Inflammatory macrophage (primary cell): ENCODE measurements around the gene VPS33B.
"Not testable (repeated sequence)": the region's sequence is repeated elsewhere in the genome, so short reads cannot be mapped to it uniquely, and the experiment has no call there.

Source experiments
- DNase-seq, 2 donors: peaks; one replicate each; pipeline ENCODE4 v3.0.0-alpha.2; 2020 to 2022

The VPS33B gene

DNA sequence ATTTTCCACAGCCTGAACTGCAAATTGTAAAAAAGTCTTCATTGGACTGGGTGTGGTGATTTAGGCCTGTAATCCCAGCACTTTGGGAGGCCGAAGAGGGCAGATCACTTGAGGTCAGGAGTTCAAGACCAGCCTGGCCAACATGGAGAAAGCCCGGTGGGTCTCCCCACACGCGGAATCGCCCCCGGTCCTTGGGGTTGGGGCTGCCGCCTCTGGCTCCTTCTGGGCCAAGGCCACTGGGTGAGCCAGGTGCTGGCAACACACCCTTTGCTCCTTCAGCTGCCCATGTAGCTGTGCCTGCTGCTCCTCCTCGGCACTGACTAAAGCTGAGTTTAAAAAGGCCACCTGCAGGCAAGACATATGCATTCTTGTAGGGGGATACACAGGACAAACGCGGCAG is 9.4 kb upstream of the VPS33B start:
- no peak for DNase-seq

DNA sequence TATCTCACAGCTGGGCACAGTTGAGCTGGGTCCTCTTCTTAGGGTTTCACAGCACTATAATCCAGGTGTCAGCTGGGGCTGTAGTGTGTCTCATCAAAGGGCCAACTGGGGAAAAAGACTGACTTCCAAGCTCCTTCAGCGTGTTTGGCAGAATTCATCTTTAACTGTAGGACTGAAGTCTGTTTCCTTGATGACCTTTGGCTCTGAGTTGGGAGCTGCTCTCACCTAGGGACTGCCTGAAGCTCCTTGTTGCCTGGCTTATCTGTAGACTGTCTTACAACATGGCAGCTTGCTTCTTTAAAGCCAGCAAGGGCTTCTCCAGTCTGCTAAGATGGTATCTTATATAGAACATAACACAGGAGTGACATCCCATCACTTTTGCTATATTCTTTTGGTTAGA is 5.3 kb upstream of the VPS33B start:
- no peak for DNase-seq

DNA sequence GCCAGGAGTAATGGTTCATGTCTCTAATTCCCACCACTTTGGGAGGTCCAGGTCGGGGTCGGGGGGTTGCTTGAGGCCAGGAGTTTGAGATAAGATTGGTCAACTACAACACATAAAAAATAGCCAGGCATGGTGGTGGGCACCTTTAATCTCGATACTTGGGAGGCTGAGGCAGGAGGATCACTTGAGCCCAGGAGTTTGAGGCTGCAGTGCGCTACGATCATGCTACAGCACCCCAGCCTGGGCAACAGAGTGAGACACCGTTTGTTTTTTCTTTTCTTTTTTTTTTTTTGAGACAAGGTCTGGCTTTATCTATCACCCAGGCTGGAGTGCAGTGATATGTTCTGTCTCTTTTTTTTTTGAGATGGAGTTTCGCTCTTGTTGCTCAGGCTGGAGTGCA is 1.3 kb upstream of the VPS33B start:
- no peak for DNase-seq

DNA sequence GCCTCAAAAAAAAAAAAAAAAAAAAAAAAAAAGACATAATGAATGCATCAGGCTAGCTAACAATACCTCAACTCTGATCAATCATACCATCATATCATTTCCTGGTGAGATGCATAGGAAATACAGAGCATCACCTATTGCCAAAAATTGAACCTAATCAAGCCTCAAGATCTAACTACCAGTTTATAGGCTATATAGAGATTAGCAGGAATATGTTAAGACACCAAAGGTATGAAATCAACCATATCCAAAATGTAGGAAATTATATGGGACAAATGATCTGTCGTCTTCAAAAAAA is 387 bp upstream of the VPS33B start:
- DNase-seq = no peak

DNA sequence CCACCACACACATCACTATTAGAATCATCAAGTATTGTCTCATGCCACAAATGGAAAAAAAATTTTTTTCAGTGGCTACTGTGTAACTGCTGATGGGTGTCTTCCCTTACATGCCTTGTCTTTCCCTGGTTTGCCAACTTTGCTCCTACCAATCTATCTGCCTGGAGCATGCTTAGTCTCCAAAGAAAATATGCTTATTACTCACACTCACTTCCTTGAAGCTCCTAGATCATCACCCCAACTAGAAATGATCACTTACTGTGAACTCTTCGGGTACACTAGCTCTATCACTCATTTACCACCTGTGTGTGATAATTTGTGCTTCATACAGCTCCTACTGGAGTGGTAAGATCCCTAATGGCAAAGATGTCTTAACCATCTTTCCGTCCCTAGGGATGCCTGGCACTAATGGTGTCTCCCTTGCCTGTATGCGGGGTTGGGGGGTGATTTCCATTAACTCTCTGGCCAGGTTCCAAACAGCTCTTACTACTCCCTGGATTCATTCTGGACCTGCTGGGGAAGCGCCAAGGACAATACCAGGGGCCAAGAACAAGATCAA is 799 bp downstream of the VPS33B start:
- DNase-seq = no peak

DNA sequence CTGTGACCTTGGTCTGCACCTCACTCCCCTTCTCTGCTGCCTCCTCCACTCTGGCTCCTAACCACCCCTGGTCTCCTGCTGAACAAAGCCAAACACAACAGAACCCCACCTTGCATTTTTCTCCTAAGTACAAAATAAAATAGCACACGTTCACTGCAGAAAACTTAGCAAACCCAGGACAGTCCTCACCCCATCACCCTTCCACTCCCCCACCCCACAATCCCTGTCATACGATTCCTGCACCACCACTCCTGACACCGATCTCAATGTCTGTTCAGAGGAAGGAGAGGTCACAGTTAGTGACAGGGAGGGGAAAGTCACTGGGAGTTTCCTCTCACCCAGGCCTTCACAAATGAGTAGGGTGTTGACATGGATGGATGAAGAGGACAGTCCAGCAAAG is 4.2 kb downstream of the VPS33B start:
- DNase-seq = no peak

DNA sequence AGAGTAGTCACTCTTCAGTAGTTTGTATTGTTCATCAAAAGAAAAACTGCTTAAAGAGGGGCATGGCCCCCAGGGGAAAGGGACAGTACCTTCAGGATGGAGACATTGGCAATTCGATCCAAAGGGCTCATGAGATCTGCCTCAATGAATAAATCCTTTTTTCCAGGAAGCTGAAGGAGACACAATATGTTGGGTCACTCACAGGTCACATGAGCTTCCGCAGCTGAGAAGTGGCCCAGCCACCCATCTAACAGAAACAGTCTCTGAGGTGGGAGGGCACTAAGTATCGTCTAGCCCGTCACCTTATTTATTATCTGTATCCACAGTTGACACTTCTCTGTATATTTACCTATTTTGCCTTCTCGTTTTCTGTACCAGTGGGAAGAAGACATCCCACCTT is 4.7 kb downstream of the VPS33B start:
- DNase-seq = no peak

DNA sequence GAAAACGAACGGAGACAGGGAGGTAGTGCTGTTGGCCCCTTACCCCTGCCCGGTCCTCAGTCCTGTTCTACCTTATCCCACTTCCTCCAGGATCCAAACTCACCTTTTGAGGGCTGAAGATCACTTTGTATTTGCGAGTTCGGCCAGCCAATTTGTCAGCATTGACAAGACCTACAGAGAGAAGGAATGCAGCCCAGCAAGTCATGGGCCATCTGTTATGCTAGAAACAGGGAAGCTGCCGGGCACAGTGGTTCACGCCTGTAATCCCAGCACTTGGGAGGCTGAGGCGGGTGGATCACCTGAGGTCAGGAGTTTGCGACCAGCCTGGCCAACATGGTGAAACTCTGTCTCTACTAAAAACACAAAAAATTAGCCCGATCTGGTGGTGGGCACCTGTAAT is 8.7 kb downstream of the VPS33B start:
- DNase-seq = not testable (repeated sequence)

DNA sequence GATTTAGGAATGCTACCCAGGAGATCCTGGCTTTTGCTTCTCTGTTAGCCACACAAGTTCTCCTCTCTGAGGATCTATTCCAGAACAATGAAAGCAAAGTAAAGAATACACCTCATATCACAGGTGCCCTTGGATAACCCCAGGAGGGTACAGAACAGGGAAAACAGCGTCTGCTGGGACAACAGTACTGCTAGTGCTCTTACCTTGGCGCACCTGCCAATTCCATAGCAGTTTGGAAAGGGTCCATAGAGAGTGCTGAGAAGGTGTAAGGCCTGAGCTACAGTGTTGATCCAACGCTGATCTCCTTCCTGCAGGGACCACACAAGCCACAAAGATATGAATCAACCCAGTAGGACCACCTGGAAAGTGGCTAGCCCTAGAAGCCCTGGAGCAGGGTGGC is 15.1 kb downstream of the VPS33B start:
- no peak for DNase-seq

DNA sequence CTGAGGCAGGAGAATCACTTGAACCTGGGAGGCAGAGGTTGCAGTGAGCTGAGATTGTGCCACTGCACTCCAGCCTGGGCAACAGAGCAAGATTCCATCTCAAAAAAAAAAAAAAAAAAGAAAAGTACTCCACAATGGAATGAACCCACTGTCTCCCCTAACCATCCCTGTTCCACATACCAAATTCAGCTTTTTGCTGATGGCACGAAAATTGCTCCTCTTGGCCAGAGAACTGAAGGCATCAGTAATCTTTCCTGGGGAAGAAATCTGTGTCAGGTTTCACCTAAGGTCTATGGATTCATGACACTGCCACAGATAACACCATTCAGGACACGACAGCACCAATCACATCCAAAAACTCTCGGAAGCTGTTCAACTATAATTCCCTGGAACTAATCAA is 21.2 kb downstream of the VPS33B start:
- DNase-seq = no peak

DNA sequence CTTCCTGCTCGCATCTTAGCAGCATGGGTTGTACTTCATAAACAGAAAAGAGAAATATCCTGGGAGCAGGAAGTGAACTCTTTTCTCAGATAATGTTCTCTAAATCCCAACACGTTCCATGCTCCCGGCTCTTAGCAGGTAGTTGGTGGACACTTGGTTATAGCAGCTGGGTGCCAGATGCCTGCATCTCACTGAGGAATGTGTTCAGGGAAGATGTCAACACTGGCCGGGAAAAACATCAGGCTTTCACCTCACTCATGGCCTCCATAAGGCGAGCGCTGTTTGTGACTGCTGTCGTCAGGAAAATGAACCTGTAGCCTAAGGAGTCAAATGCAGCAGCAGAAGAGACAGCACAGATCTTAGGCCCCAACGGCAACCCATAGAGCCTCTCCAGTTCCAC is 23.7 kb downstream of the VPS33B start:
- DNase-seq = no peak

DNA sequence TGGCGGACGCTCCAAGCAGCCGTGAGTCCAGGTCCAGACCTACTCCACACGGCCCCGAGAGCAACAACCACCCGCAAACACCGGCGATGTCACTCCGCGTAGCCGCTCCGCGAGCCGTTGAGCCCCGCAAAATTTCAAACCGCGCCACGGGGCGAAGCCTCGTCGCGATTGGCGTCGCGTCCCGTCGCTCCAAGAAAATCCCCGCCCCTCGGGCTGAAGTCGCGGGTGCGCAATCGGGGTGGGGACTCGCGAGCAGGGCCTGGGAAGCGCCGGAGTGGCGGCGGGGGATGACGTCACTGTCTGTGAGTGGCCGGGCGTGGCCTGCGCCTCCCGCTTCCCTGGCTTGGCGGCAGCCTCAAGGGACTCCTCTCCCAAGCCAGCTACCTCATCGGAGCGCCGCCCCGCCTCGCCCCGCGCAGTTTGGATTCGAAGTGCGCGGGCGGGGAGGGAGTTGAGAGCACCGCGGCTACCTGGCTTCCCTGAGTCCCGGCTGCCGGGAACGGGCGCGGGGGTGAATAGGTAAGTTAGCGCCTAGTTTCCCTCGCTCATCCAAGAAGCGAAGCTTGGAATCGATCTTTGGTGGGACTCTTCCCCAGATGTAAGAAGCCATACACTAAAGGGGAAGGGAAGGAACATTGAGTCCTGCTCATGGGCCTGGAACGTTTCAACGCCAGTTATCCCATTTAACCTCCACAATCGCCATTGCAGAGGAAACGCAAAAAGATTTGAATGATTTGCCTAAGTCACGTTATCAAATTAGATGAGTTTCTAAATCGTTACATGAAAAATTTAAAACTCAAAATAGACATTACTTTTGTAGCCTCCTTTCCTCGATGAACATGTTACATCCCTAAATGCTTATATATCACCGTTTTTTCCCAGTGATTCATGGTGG is 27.7 kb downstream of the VPS33B start, which contains the start of gene PRC1:
Gene PRC1, minus strand, starts transcription at position 119 of the 895 bp plus-strand sequence. Its CDS starts 118 bp downstream, at position 1.
- peak; percentile 98 to 99 for DNase-seq

DNA sequence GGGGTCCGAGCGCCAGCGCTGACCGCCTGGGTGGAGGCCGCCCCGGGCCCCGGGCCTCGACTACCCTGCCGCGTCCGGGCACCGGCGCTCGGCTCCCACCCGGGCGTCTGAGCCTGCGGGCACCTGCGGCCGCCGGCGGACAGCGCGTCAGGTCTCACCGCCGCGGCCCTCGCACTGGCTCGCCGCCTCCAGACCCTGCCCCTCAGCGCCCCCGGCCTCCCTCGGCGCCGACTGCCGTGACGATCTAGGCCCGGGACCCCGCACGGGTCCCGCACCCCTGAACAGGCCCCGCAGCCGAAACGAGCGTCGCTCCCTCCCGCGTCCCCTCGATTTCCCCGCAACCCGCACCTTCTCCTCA is 28.4 kb downstream of the VPS33B start:
- no peak for DNase-seq

DNA sequence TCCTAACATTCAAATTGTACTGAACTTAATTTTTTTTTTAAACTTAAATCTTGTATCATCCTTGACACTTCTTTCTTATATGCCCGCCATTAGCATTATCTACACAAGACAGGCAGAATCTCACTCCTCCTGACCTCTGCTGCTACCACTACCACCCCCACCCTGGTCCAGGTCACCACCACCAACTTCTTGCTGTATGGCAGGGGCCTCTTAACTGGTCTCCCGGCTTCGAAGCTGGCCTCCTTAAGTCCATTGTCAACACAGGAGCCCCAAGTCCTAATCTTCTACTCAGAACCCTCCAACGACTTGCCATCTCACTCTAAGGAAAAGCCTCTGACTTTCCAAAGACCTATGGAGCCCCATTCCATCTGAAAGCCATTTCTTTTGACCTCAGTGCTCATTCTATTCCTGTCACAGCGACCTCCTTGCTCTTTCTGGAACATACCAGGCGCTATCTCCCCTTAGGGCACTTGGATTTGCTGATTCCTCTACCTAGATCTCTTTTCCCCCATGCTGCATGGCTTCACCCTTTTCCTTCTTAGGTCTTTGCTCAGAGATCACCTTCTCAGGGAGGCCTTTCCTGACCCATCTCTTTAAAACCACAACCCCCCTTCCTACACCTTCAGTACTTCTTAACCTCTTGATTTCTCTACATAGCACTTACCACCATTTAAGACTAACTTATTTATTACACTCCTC is 30.7 kb downstream of the VPS33B start:
- DNase-seq = no peak

DNA sequence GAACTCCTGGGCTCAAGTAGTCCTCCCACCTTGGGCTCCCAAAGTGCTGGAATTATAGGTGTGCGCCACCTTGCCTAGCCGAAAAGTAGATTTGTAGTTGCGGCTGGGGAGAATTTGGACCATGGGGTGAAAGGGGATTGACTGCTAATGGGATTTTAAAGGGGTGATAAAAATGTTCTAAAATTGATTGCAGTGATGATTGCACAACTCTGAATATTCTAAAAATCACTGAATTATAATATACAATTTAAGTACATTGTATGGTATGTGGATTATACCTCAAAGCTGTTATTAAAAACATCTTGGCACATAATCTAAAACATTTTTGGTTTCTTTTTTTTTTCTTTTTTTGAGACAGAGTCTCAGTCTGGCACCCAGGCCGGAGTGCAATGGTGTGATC is 31.9 kb downstream of the VPS33B start:
- DNase-seq = no peak

DNA sequence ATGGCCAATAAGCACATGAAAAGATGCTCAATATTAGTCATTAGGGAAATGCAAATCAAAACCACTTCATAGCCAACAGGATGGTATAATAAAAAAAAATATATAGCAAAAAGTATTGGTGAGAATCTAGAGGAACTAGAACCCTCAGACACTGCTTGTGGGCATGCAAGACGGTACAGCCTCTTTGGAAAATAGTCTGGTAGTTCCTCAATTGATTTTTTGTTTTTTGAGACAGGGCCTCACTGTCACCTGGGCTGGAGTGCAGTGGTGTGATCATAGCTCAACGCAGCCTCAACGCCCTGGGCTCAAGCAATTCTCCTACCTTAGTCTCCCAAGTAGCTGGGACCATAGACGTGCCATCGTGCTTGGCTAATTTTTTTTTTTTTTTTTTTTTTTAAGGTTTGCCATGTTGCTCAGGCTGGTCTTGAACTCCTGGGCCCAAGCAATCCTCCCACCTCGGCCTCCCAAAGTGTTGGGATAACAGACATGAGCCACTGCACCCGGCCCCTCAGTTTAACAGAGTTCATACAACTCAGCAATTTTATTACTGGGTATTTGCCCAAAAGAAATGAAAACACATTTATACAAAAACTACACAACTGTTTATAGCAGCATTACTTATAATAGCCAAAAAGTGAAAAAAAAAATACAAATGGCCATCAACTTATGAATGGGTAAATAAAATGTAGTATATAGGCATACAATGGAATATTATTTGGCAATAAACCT is 33.2 kb downstream of the VPS33B start:
- DNase-seq = peak in 1 of 2 donors; percentile 9

DNA sequence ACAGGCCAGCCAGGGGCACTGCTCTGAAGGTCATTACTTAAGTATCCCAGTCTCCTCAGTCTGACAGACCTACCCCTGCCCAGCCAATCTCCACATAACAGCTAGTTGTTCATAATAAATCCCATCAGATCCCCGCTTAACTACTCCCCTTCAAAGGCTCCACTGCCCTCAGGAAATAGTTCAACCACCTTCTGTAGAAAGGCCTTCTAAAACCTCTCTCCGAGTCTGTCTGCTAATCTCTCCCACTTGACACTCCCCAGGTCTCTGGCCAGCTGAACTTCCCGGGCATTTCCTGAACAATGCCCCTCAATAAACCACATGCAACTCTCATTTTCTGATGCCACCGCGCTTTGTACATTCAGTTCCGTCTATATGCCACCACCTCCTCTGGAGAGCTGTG is 34.1 kb downstream of the VPS33B start:
- DNase-seq = no peak

DNA sequence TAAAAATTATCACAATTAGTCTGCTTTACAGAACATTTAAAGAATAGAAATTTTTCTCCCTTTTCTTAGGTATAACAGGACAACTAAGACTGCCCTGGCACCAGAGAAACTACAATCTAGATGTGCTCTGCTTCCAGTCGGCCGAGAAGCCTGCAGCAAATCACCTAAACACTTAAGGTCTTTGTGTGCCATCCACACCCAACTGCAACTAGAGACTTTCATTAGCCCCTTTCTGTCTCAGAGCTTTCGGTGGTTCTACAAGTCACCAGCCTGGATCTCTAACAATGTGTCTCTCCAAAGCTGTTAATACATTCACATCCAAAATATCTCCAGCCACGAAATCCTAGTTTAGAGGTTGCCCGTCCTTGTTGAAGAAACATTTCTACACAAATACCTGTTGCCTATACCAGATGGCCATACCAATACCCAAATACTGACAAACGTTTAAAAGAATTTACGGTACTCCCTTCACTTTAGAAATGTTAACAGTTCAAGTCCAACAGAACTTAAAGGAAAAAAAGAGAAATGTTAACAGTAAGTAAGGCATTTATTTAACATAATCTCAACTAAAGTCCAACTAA is 34.7 kb downstream of the VPS33B start:
- no peak for DNase-seq

DNA sequence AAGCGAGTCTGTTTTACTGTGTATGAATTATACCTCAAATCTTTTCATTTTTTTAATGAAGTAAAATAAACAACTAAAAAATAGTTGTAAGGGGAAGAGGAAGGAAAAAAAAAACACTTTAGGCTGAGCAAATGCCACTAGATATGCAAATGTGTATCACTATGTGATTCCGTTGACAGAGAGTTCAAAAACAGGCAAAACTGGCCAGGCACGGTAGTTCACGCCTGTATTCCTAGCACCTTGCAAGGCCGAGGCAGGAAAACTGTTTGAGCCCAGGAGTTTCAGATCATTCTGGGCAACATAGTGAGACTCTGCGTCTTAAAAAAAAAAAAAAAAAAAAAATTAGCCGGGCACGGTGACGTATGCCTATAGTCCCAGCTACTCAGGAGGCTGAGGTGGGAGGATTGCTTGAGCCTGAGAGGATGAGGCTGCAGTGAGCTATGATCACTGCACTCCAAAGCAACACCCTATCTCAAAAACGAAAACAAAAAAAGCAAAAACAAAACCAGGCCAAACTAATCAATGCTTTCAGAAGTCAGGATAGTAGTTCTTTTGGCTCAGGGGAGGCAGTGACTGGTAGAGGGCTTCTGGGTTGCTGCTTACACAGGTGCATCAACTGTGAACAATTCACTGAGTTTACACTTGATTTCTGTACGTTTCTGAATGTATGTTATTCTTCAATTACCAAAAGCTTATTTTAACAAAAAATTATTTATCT is 35.4 kb downstream of the VPS33B start:
- DNase-seq = no peak

DNA sequence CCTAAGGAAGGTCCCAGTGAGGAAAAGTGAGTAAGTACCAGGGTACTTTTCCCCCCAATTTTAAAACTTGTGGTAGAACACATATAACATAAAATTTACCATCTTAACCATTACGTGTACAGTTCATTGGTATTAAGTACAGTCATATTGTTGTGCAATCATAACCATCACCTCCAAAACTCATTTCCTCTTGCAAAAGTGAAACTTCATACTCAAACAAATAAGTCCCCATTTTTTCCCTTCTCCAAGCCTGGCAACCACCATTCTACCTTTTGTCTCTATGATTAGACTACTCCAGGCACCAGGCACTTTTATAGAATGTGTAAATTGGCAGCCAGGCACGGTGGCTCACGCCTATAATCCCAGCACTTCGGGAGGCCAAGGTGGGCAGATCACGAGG is 40.3 kb downstream of the VPS33B start:
- peak; percentile 10 to 43 for DNase-seq

DNA sequence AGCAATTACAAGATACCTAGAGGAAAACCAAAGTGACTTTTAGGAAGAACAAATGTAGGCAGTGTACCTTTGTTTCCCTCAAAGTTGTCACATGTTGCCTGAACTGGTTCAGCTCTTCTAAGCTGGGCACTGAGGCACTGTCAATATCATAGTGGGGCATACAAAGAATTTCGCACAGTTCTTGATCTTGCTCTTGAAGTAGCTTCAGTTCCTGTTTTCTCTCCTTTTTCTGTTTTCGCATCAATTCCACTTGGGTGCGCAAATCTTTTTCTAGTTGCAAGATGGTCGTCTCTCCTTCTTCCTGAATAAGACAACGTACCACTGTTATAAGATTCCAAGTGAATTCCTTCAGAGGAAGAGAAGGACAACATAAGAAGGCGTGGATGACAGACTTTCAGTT is 40.7 kb downstream of the VPS33B start:
- DNase-seq = no peak

DNA sequence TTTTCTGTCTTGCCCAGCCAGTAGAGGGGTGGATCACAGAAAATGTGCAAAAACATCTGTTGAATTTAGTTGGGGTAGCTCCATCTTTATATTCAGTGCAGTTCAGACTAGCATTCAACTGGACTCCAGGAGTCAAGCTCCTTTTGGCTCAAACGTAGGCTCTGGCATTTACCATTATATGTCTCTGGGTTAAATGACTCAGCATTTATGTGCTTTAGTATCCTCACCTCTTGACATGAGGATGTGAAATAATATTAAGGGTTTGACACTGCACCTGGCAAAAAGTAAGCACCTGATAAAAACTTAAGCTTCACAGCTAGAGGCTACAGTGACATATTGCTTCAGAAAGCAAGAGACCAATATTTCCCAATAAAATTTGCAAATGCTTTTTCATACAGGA is 42.8 kb downstream of the VPS33B start:
- DNase-seq = no peak
